Astrocyte of the spinal cord (primary cell): ENCODE measurements around the gene PRUNE1.

Experiments used
- DNase-seq: peaks from one replicate; pipeline ENCODE4 v3.0.0; 2011; ENCODE audit warnings: low read depth, low spot score
- H3K4me3 ChIP-seq: 2 replicates; pipeline ENCODE4 v1.5.1; 2011; ENCODE audit warnings: low read depth, mild to moderate bottlenecking, low read length, moderate library complexity
- CTCF ChIP-seq: IDR thresholded peaks from 2 replicates; pipeline ENCODE4 v1.5.1; 2012; ENCODE audit warnings: low read depth, mild to moderate bottlenecking, low read length, inconsistent platforms
- in situ Hi-C: cut with HindIII; loops from 2 replicates; pipeline ENCODE4 v1.10.0; 2017; ENCODE audit warnings: low sequenced_read_pairs

The PRUNE1 gene

GRCh38 chr1:151008244-151009205 lies at the start of gene PRUNE1:
TSS of gene PRUNE1 (plus strand) at chr1:151008449. CDS start at chr1:151008633, 184 bp downstream.
- in situ Hi-C loops, result no loop called here
- H3K4me3 ChIP-seq, result peak within 1 kb of the TSS; percentile 83
- TF ChIP-seq CTCF, result no peak
- peak; percentile 96 for DNase-seq

- no peak overlapping the region for H3K4me3 ChIP-seq
- in situ Hi-C loops, result no loop called here
- TF ChIP-seq CTCF, result no peak
- DNase-seq, result no peak
Measured at GRCh38 chr1:150960646-150961045, 47.6 kb upstream of the PRUNE1 start.

DNA sequence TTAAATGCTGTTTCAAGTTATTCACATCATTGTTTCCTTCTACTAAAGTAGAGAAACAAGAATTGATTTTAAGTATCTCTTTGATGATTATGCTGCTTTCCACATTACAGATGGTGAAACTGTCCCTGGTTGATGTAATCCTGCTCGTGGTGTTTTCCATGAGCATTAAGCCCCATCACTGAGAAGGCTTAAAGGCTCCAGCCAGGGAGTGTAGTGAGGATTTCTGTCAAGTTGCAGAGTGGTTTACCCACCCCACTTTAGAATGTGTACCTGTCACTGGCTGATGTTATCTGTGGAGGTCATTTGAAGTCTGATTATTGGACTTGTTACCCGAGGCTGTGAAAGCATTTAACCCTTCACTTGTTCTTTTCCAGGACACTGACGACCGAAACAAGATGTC lies 46.5 kb upstream of the PRUNE1 start:
- no peak for TF ChIP-seq CTCF
- in situ Hi-C loops, result no loop called here
- H3K4me3 ChIP-seq, result no peak overlapping the region
- DNase-seq, result no peak

DNA sequence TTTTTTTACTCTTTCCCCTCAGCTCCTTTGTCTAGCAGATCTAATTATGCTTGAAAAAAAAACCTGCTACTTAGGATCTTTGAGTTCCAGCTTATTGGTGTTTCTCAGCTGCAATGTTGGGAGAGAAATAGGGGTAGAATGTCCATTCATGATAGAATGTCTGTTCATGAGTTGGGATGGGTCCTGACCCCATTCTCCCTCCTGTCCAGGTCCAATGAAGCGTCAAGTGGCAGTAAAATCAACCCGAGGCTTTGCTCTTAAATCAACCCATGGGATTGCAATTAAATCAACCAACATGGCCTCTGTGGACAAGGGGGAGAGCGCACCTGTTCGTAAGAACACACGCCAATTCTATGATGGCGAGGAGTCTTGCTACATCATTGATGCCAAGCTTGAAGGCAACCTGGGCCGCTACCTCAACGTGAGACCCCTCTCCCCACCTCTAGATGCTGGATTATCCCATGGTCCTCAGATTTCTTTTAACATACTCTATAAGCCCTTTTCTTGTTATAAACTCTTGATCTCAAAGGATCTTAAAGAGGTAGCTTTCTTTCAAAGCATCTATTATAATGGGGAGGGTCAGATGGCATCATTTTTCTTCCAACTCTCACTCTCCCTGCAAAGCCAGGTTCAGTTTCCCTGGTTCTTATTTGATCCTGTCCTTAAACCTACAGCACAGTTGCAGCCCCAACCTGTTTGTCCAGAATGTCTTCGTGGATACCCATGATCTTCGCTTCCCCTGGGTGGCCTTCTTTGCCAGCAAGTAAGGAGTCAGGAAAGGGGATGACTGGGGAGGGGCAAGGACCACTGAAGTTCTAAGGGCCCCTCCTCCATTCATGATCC lies 44.7 kb upstream of the PRUNE1 start:
- TF ChIP-seq CTCF, result no peak
- no peak overlapping the region for H3K4me3 ChIP-seq
- in situ Hi-C loops, result no loop called here
- DNase-seq, result no peak

DNA sequence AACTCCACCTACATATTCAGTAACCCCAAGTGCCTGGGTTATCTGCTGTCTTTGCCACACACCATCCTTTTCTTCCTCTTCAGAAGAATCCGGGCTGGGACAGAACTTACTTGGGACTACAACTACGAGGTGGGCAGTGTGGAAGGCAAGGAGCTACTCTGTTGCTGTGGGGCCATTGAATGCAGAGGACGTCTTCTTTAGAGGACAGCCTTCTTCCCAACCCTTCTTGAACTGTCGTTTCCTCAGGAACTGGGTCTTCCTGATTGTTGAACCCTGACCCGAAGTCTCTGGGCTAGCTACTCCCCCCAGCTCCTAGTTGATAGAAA lies 44.1 kb upstream of the PRUNE1 start:
- no peak for TF ChIP-seq CTCF
- in situ Hi-C loops, result no loop called here
- no peak for DNase-seq
- no peak overlapping the region for H3K4me3 ChIP-seq

DNA sequence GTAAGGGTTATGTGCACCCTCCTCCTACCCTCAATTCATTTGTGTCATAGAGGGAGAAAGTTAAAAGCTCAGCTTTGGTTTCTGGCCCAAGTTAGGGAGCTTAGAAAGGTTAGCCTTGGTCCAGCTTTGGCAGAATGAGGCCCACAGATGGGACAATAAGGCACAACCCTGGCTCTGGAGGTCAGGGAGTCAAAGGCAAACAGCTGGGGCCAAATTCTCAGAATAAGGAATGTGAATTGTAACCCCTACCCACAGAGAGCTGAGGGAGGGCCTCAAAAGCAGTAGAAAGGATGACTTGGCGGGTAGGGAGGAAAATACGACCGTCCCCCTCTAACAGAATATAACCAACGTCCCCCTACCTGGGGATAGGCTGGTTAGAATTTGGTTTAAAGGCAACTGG lies 42.6 kb upstream of the PRUNE1 start:
- no peak overlapping the region for H3K4me3 ChIP-seq
- no peak for TF ChIP-seq CTCF
- in situ Hi-C loops, result no loop called here
- DNase-seq, result no peak
